ENCODE measurements around the gene RIMKLB. TPM values are rescaled to one million over a fixed set of nuclear protein-coding genes. Genes with fewer than 3 reads are reported as not detected.

Gene RIMKLB
- total RNA-seq, 1 donor from 2014 or later = 59.8 TPM

DNA sequence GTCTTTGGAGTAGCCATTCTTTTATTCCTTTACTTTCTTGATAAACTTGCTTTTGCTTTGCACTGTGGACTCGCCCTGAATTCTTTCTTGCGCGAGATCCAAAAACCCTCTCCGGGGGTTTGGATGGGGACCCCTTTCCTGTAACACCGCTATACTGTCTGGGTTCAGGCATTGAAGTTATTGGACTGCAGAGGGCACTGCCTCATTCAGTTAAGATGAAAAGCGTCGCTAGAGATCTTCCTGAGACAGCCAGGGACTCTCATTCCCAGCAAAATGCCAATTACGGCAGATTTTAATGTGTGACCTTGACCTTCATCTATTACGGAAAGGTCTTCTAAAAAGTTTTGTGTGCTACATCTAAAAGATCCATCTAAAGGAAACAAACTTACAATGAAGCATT is 17.3 kb upstream of the RIMKLB start:
- Mint-ChIP-seq H3K9me3 (peaks cover 11% of the 10 kb centered on the region), H3K4me3 (peak overlapping the region; percentile 23), H3K4me1 (ENCODE audit: unreplicated experiment) (peaks cover 7% of the 10 kb centered on the region), H3K36me3 (peaks cover 10% of the 10 kb centered on the region), H3K27ac (peak overlapping the region; percentile 97), H3K27me3 (no peaks in the 10 kb centered on the region)
- DNase-seq (ENCODE audit: extremely low spot score, unreplicated experiment) = no peak
- TF ChIP-seq, protein P1, sequence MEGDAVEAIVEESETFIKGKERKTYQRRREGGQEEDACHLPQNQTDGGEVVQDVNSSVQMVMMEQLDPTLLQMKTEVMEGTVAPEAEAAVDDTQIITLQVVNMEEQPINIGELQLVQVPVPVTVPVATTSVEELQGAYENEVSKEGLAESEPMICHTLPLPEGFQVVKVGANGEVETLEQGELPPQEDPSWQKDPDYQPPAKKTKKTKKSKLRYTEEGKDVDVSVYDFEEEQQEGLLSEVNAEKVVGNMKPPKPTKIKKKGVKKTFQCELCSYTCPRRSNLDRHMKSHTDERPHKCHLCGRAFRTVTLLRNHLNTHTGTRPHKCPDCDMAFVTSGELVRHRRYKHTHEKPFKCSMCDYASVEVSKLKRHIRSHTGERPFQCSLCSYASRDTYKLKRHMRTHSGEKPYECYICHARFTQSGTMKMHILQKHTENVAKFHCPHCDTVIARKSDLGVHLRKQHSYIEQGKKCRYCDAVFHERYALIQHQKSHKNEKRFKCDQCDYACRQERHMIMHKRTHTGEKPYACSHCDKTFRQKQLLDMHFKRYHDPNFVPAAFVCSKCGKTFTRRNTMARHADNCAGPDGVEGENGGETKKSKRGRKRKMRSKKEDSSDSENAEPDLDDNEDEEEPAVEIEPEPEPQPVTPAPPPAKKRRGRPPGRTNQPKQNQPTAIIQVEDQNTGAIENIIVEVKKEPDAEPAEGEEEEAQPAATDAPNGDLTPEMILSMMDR (conservative IDR thresholded peaks at IDR 0.05) = no peak

DNA sequence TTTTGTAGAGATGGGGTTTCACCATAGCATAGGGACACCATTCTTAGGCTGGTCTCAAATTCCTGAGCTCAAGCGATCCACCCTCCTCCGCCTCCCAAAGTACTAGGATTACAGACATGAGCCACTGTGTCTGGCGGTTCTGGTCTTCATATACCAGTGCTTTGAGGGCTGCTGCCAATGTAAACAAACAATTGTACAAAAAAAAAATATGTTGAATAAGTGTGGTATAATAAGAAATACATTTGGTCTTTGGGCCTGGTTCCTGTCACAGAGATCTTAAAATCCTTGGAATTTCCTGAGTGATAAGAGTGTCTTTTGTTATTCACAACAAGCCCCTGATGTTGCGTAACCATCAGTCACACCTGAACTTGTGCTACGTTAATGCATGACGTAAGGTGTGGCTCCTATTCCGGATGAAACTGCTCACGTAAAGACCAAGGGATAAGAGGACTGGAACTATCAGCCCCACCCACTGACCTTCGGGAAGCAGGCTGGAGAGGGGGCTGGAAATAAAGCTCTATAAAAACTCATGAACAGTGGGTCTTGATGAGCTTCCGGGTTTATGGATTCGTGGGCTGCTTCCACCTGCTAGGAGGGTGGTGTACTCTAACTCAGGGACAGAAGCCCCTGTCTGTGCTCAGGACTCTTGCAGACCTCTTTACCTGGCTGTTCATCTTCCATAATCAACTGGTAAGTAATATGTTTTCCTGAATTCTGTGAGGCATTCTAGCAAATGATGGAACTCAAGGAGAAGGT is 16.5 kb upstream of the RIMKLB start:
- H3K9me3 Mint-ChIP-seq = peaks cover 11% of the 10 kb centered on the region
- no peaks in the 10 kb centered on the region for H3K27me3 Mint-ChIP-seq
- TF ChIP-seq, protein P1 (conservative IDR thresholded peaks at IDR 0.05) = no peak
- peaks cover 7% of the 10 kb centered on the region for H3K4me1 Mint-ChIP-seq (ENCODE audit: unreplicated experiment)
- H3K36me3 Mint-ChIP-seq = peaks cover 10% of the 10 kb centered on the region
- H3K27ac Mint-ChIP-seq = peak overlapping the region; percentile 97
- H3K4me3 Mint-ChIP-seq = peak overlapping the region; percentile 79
- DNase-seq (ENCODE audit: extremely low spot score, unreplicated experiment) = no peak

DNA sequence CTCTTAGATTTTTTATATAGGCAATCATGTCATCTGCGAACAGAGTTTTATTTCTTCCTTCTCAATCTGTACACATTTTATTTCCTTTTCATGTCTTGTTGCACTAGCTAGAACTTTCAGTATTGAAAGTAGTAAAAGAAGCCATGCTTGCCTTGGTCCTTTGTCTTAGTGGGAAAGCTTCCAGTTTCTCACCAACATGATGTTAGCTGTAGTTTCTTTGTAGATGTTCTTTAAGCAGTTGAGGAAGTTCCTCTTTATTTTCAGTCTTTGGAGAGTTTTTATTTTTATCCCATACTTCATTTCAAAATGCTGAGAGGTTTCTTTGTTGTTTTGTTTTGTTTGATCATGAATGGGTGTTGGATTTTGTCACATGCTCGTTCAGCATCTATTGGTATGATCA is 12.7 kb upstream of the RIMKLB start:
- no peaks in the 10 kb centered on the region for H3K27me3 Mint-ChIP-seq
- H3K9me3 Mint-ChIP-seq = peaks cover 4% of the 10 kb centered on the region
- H3K4me1 Mint-ChIP-seq (ENCODE audit: unreplicated experiment) = peaks cover 16% of the 10 kb centered on the region
- TF ChIP-seq, protein P1 (conservative IDR thresholded peaks at IDR 0.05) = no peak
- DNase-seq (ENCODE audit: extremely low spot score, unreplicated experiment) = no peak
- peaks cover 4% of the 10 kb centered on the region for H3K36me3 Mint-ChIP-seq
- H3K27ac Mint-ChIP-seq = no peak overlapping the region
- H3K4me3 Mint-ChIP-seq = no peak overlapping the region

DNA sequence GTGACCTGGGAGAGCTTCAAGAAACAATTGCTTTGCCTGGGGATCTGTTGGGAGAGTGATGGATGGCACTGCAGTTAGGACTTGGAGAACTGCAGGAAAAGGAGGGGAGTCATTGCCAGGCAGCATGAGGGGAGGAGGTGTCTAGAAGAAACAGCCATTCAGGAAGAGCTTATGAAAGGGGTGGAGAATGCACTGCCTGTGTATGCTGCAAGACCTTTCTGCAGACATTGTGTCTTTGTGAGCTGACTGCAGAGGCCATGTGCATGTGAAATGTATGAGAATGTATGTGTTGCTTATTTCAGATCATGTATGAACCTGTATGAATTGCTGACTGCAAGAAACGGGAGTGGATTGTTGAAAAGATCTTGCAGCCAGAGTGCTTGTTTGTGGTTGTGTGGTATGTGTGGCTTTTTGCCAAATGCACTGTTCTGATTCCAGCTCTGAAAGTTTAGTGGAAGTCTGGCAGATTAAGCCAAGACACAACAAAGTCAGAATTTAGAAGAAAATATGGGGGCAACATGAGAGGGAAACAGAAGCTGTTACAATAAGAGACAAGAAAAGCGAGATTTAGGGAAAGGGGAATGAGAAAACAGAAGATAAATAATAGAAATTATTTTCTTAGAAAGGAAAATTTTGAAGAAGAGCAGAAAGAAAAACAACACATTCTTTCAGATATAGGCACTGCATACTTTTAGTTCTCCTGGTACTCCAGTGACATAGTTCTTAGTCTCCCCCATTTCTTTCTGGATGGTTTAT is 9.8 kb upstream of the RIMKLB start:
- TF ChIP-seq, protein P1 (conservative IDR thresholded peaks at IDR 0.05) = no peak
- peaks cover 20% of the 10 kb centered on the region for H3K4me1 Mint-ChIP-seq (ENCODE audit: unreplicated experiment)
- no peak overlapping the region for H3K27ac Mint-ChIP-seq
- DNase-seq (ENCODE audit: extremely low spot score, unreplicated experiment) = no peak
- H3K4me3 Mint-ChIP-seq = no peak overlapping the region
- H3K27me3 Mint-ChIP-seq = no peaks in the 10 kb centered on the region
- peaks cover 4% of the 10 kb centered on the region for H3K9me3 Mint-ChIP-seq
- H3K36me3 Mint-ChIP-seq = peaks cover 4% of the 10 kb centered on the region

DNA sequence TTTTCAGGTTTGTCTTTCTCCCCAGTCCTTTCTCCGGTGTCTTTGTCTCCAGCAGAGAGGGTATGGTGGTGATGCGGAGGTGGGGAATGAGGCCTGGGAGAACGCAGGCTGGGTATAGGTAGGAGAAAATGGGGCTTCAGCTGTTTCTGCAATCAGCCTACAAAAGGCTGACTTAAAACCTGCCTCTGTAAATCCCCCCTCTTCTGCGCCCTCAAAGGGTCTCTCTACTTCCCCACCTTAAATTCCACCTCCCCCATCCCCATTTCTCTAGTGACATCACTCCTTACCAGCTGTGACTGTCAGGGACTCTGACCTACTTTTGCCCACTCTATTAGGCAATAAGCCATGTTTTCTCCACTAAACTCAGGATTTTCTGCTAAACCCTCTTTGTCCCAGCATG is 8.1 kb upstream of the RIMKLB start:
- Mint-ChIP-seq H3K4me1 (ENCODE audit: unreplicated experiment) (peaks cover 23% of the 10 kb centered on the region), H3K9me3 (peaks cover 4% of the 10 kb centered on the region), H3K36me3 (peaks cover 4% of the 10 kb centered on the region), H3K4me3 (no peak overlapping the region), H3K27ac (peak overlapping the region; percentile 14), H3K27me3 (no peaks in the 10 kb centered on the region)
- TF ChIP-seq, protein P1 (conservative IDR thresholded peaks at IDR 0.05) = no peak
- no peak for DNase-seq (ENCODE audit: extremely low spot score, unreplicated experiment)
